Tibial nerve (tissue), 4 donors: ENCODE results near the gene PRPS1. TPM values are rescaled to one million over a fixed set of nuclear protein-coding genes. Genes with fewer than 3 reads are reported as not detected.

Experiments used
- DNase-seq, 2 donors: peaks; one replicate each; pipeline ENCODE4 v3.0.0-alpha.2; 2019; ENCODE audit warnings: low spot score in 2 of 2
- H3K27ac ChIP-seq, 4 donors: fragments of 200-600 bp; sonication (generic) in 3 of 4; one replicate each; pipeline ENCODE4 v1.5.1; 2017 to 2019; ENCODE audit warnings: mild to moderate bottlenecking in 1 of 4
- H3K27me3 ChIP-seq, 2 donors: fragments of 200-600 bp; sonication (generic) in 1 of 2; one replicate each; pipeline versions ENCODE4 v1.5.1 to v1.6.0; 2017 to 2019
- H3K36me3 ChIP-seq, 3 donors: fragments of 200-600 bp; sonication (generic); one replicate each; pipeline ENCODE4 v1.5.1; 2018 to 2019
- H3K4me1 ChIP-seq, 4 donors: fragments of 200-600 bp; sonication (generic) in 3 of 4; one replicate each; pipeline ENCODE4 v1.5.1; 2017 to 2019
- H3K4me3 ChIP-seq, 4 donors: fragments of 200-600 bp; sonication (generic) in 3 of 4; one replicate each; pipeline ENCODE4 v1.5.1; 2017 to 2019; ENCODE audit warnings: mild to moderate bottlenecking in 1 of 4, moderate library complexity in 1 of 4
- H3K9me3 ChIP-seq, 4 donors: fragments of 200-600 bp; sonication (generic) in 3 of 4; one replicate each; pipeline ENCODE4 v1.5.1; 2017 to 2019
- CTCF ChIP-seq, 5 experiments: fragments of 200-600 bp in 3 of 5; fragments of 450-650 bp in 2 of 5; sonication (generic) in 3 of 5; IDR thresholded peaks; one replicate each; pipeline ENCODE4 v1.5.1; 2016 to 2019; ENCODE audit warnings: antibody characterized with exemption in 5 of 5, mild to moderate bottlenecking in 3 of 5, moderate library complexity in 2 of 5
- EP300 ChIP-seq, 2 donors: sonication (generic); formaldehyde crosslinking; IDR thresholded peaks; one replicate each; pipeline ENCODE4 v1.6.1; 2017; ENCODE audit warnings: antibody characterized with exemption in 2 of 2, mild to moderate bottlenecking in 1 of 2
- POLR2A ChIP-seq, 2 donors: fragments of 450-650 bp; IDR thresholded peaks; one replicate each; pipeline ENCODE4 v1.6.1; 2017; ENCODE audit warnings: antibody characterized with exemption in 2 of 2, mild to moderate bottlenecking in 2 of 2, moderate library complexity in 2 of 2
- WGBS, 2 donors: methylation state at CpG; one replicate each; pipeline ENCODE4 v1.1.5; 2018; 5-methylcytosine and 5-hydroxymethylcytosine counted together
- total RNA-seq, 4 donors: library from RNA; depleted of rRNA; stranded (reverse); fragments of >200 nt; gene quantifications; one replicate each; pipeline ENCODE4 v1.1.0, GENCODE V29; 2016

The PRPS1 gene
- total RNA-seq, 4 donors from 2014 or later = 19.0 to 33.3 (median 28.9) TPM

- WGBS, 2 donors = 83 to 100% methylated on average over 4 of the region's 4 CpGs
- Histone ChIP-seq H3K27me3 (peaks cover 0 to 5% of the 10 kb centered on the region in 2 donors), H3K36me3 (peaks cover 0 to 32% (median 0%) of the 10 kb centered on the region in 3 donors), H3K4me1 (no peaks in the 10 kb centered on the region), H3K4me3 (no peak overlapping the region), H3K27ac (no peak overlapping the region), H3K9me3 (no peaks in the 10 kb centered on the region)
- TF ChIP-seq EP300 (IDR thresholded peaks at IDR 0.05) = no peak
- no peak for TF ChIP-seq POLR2A (IDR thresholded peaks at IDR 0.05)
- DNase-seq = no peak
Observed at GRCh38 chrX:107648332-107648731, 20.0 kb downstream of the PRPS1 start.

DNA sequence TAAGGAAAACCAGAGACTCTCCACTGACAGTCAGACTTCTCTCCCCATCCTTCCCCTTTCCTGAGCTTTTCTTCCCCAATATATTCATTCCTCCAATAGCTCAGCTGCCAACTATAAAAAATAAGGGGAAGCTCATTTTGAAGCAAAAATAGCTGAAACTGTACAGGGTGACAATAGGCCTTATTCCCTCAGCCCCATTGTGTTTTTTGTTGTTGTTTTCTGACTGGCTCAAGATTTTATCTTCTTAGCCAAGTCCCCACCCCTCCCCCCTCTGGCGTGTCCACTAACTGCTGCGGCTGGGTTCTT lies 26.2 kb downstream of the PRPS1 start:
- H3K9me3 ChIP-seq = no peaks in the 10 kb centered on the region
- peaks cover 0 to 13% (median 0%) of the 10 kb centered on the region in 4 donors for H3K4me1 ChIP-seq
- H3K36me3 ChIP-seq = peaks cover 0 to 7% (median 0%) of the 10 kb centered on the region in 3 donors
- peak in 1 of 2 donors; percentile 27 for DNase-seq
- H3K27me3 ChIP-seq = peaks cover 0 to 12% of the 10 kb centered on the region in 2 donors
- no peak overlapping the region for H3K4me3 ChIP-seq
- TF ChIP-seq EP300 (IDR thresholded peaks at IDR 0.05) (no peak), CTCF (IDR thresholded peaks at IDR 0.05) (no peak), POLR2A (IDR thresholded peaks at IDR 0.05) (no peak)
- H3K27ac ChIP-seq = peak overlapping the region in 3 of 4 donors; percentile 40 to 75 (median 42)
- 8 to 29% methylated on average over 2 of the region's 2 CpGs for WGBS, 2 donors

GRCh38 chrX:107654872-107655761 lies 26.8 kb downstream of the PRPS1 start:
- peaks cover 0 to 1% (median 0%) of the 10 kb centered on the region in 3 donors for H3K36me3 ChIP-seq
- H3K27ac ChIP-seq = peak overlapping the region in 3 of 4 donors; percentile 40 to 75 (median 42)
- H3K9me3 ChIP-seq = no peaks in the 10 kb centered on the region
- H3K4me1 ChIP-seq = peaks cover 0 to 18% (median 0%) of the 10 kb centered on the region in 4 donors
- no peak for DNase-seq
- WGBS, 2 donors = 39 to 41% methylated on average over 19 to 22 of the region's 22 CpGs
- TF ChIP-seq POLR2A (IDR thresholded peaks at IDR 0.05) = no peak
- TF ChIP-seq EP300 (IDR thresholded peaks at IDR 0.05) = no peak
- TF ChIP-seq CTCF (IDR thresholded peaks at IDR 0.05) = peak; percentile 53 to 76 (median 67)
- no peak overlapping the region for H3K4me3 ChIP-seq
- peaks cover 0 to 12% of the 10 kb centered on the region in 2 donors for H3K27me3 ChIP-seq

- no peak overlapping the region for H3K4me3 ChIP-seq
- 71 to 75% methylated on average over 5 of the region's 5 CpGs for WGBS, 2 donors
- H3K27me3 ChIP-seq = peaks cover 0 to 12% of the 10 kb centered on the region in 2 donors
- no peak for DNase-seq
- H3K9me3 ChIP-seq = no peaks in the 10 kb centered on the region
- peaks cover 0 to 22% (median 0%) of the 10 kb centered on the region in 4 donors for H3K4me1 ChIP-seq
- H3K27ac ChIP-seq = no peak overlapping the region
- no peaks in the 10 kb centered on the region for H3K36me3 ChIP-seq
- TF ChIP-seq EP300 (IDR thresholded peaks at IDR 0.05) (no peak), CTCF (IDR thresholded peaks at IDR 0.05) (no peak), POLR2A (IDR thresholded peaks at IDR 0.05) (no peak)
Observed at GRCh38 chrX:107656978-107657377, 28.7 kb downstream of the PRPS1 start.

GRCh38 chrX:107658660-107659059 lies 30.4 kb downstream of the PRPS1 start:
- Histone ChIP-seq H3K4me1 (peaks cover 0 to 24% (median 0%) of the 10 kb centered on the region in 4 donors), H3K9me3 (no peaks in the 10 kb centered on the region), H3K27me3 (peaks cover 0 to 12% of the 10 kb centered on the region in 2 donors), H3K27ac (no peak overlapping the region), H3K4me3 (no peak overlapping the region), H3K36me3 (no peaks in the 10 kb centered on the region)
- TF ChIP-seq EP300 (IDR thresholded peaks at IDR 0.05) (no peak), POLR2A (IDR thresholded peaks at IDR 0.05) (no peak), CTCF (IDR thresholded peaks at IDR 0.05) (no peak)
- WGBS, 2 donors = 81 to 93% methylated on average over 5 of the region's 5 CpGs
- DNase-seq = no peak
